Ovary (tissue), 9 donors: ENCODE measurements around the gene MBTPS2. TPM values are rescaled to one million over a fixed set of nuclear protein-coding genes. Genes with fewer than 3 reads are reported as not detected.

ENCODE experiments used
- DNase-seq, 5 donors: peaks; one replicate each; pipeline ENCODE4 v3.0.0-alpha.2; 2019 to 2020
- H3K27ac ChIP-seq, 2 donors: fragments of 200-600 bp; one replicate each; pipeline versions ENCODE4 v1.5.1 to v1.8.0; 2019 to 2022
- H3K27me3 ChIP-seq: fragments of 200-600 bp; one replicate; pipeline ENCODE4 v1.8.0; 2022
- H3K36me3 ChIP-seq: fragments of 200-600 bp; sonication (generic); one replicate; pipeline ENCODE4 v1.5.1; 2019
- H3K4me1 ChIP-seq: one replicate; pipeline ENCODE4 v1.8.1; 2013; ENCODE audit warnings: mild to moderate bottlenecking, moderate library complexity; ENCODE audit not compliant: insufficient read depth
- H3K4me3 ChIP-seq: fragments of 200-600 bp; sonication (generic); one replicate; pipeline ENCODE4 v1.5.1; 2017
- H3K9me3 ChIP-seq, 2 donors: fragments of 200-600 bp in 1 of 2; sonication (generic) in 1 of 2; one replicate each; pipeline versions ENCODE4 v1.5.1 to v1.8.1; 2013 to 2019; ENCODE audit warnings: mild to moderate bottlenecking in 1 of 2, moderate library complexity in 1 of 2
- CTCF ChIP-seq, 3 donors: fragments of 450-650 bp in 2 of 3; fragments of 200-600 bp in 1 of 3; IDR thresholded peaks; one replicate each; pipeline versions ENCODE4 v1.5.1 to v1.8.0; 2016 to 2022; ENCODE audit warnings: antibody characterized with exemption in 3 of 3, mild to moderate bottlenecking in 1 of 3
- EP300 ChIP-seq: sonication (generic); formaldehyde crosslinking; IDR thresholded peaks from one replicate; pipeline ENCODE4 v1.6.1; 2017; ENCODE audit warnings: antibody characterized with exemption
- POLR2A ChIP-seq: fragments of 450-650 bp; IDR thresholded peaks from one replicate; pipeline ENCODE4 v1.6.1; 2017; ENCODE audit warnings: antibody characterized with exemption, mild to moderate bottlenecking, moderate library complexity
- WGBS, 3 donors: extraction: QIAGEN DNeasy Blood & Tissue Kit in 1 of 3; methylation state at CpG; one replicate each; pipeline versions ENCODE4 v1.1.5 to v1.1.7; 2013 to 2017; 5-methylcytosine and 5-hydroxymethylcytosine counted together
- intact Hi-C, 4 donors: fragments of 100-400 bp; cut with DNase I; formaldehyde crosslinking; loops; one replicate each; pipeline versions ENCODE4 v1.11.0 to v1.15.1; 2022 to 2023
- polyA plus RNA-seq, 2 donors: library from polyadenylated mRNA; stranded (reverse); fragments of 200-250 nt in 1 of 2; fragments of 350-450 nt in 1 of 2; fragmentation: Illumina TruSeq in 1 of 2; extraction: RNeasy Lipid Tissue Mini Kit (QIAGEN cat#74804) in 1 of 2; gene quantifications; one replicate each; pipeline ENCODE4 v1.2.3, GENCODE V29; 2013 to 2014
- total RNA-seq, 7 donors: library from RNA; depleted of rRNA in 2 of 7; stranded (reverse); fragments of >200 nt in 2 of 7; fragmentation: NEBNext Ultra II Directional in 3 of 7; extraction: Animal tissue kit (Norgen Biotek cat#: 25700) in 3 of 7; gene quantifications; one replicate each; pipeline versions ENCODE4 v1.1.0 to v1.2.4, GENCODE V29; 2016 to 2023
- donor health status: DM: no; HTN: no; CAD: no; lungs with moderate emphysema.
- donor health status: DM: no; HTN: no; CAD: no.
- donor health status: Bipolar disorder and iron deficiency.
- donor health status: DM: yes; HTN: yes; CAD: no.
- donor health status: DM: no; HTN: no; CAD: no.
- donor health status: DM: yes; HTN: yes; CAD: no.

MBTPS2 gene
- total and polyA plus RNA-seq, 9 donors: 8.3 to 18.7 (median 13.2) TPM

GRCh38 chrX:21831496-21831895 lies 7.9 kb upstream of the MBTPS2 start:
- 71 to 77% (median 76%) methylated on average over 2 of the region's 2 CpGs for WGBS, 3 donors
- no peak overlapping the region for H3K4me3 ChIP-seq
- H3K4me1 ChIP-seq: no peaks in the 10 kb centered on the region
- H3K9me3 ChIP-seq: no peaks in the 10 kb centered on the region
- TF ChIP-seq CTCF (IDR thresholded peaks at IDR 0.05) (no peak), EP300 (no peak), POLR2A (no peak)
- intact Hi-C loops: no loop called here
- no peaks in the 10 kb centered on the region for H3K36me3 ChIP-seq
- H3K27ac ChIP-seq: no peak overlapping the region
- DNase-seq: no peak
- no peaks in the 10 kb centered on the region for H3K27me3 ChIP-seq

- DNase-seq: no peak
- Histone ChIP-seq H3K36me3 (no peaks in the 10 kb centered on the region), H3K27ac (no peak overlapping the region), H3K27me3 (no peaks in the 10 kb centered on the region), H3K9me3 (no peaks in the 10 kb centered on the region), H3K4me3 (no peak overlapping the region), H3K4me1 (no peaks in the 10 kb centered on the region)
- WGBS, 3 donors: 24 to 45% (median 29%) methylated on average over 2 of the region's 2 CpGs
- no peak for TF ChIP-seq EP300
- TF ChIP-seq POLR2A: no peak
- intact Hi-C loops: no loop called here
Observed at GRCh38 chrX:21837056-21837455, 2.4 kb upstream of the MBTPS2 start.

GRCh38 chrX:21838937-21839333 lies 482 bp upstream of the MBTPS2 start:
- TF ChIP-seq POLR2A (no peak), CTCF (IDR thresholded peaks at IDR 0.05) (no peak), EP300 (no peak)
- no peaks in the 10 kb centered on the region for H3K36me3 ChIP-seq
- H3K4me1 ChIP-seq: no peaks in the 10 kb centered on the region
- peak overlapping the region in 1 of 2 donors; percentile 58 for H3K27ac ChIP-seq
- intact Hi-C loops: no loop called here
- peak overlapping the region; percentile 49 for H3K4me3 ChIP-seq
- no peak for DNase-seq
- no peaks in the 10 kb centered on the region for H3K9me3 ChIP-seq
- 29 to 37% (median 30%) methylated on average over 4 of the region's 4 CpGs for WGBS, 3 donors
- no peaks in the 10 kb centered on the region for H3K27me3 ChIP-seq

DNA sequence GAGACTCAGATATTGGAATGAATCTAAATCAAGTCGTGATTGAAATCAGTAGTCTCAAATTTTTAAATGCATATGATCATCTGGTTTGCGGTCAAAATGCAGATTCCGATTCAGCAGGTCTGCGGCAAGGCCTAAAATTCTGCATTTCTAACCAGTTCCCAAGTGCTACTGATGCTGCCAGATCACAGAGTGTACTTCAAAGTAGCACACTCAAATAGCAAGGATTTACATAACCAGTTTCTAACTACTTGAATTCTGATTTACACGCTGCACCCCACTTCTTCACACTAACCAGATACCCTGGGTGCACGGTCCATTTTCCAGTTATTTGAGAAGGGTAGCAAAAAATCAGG lies 752 bp downstream of the MBTPS2 start:
- DNase-seq: no peak
- H3K27me3 ChIP-seq: no peaks in the 10 kb centered on the region
- intact Hi-C loops: no loop called here
- no peak for TF ChIP-seq EP300
- TF ChIP-seq POLR2A: no peak
- no peak for TF ChIP-seq CTCF (IDR thresholded peaks at IDR 0.05)
- no peaks in the 10 kb centered on the region for H3K4me1 ChIP-seq
- 28 to 41% (median 28%) methylated on average over 6 of the region's 6 CpGs for WGBS, 3 donors
- H3K27ac ChIP-seq: peak overlapping the region in 1 of 2 donors; percentile 58
- no peaks in the 10 kb centered on the region for H3K36me3 ChIP-seq
- no peaks in the 10 kb centered on the region for H3K9me3 ChIP-seq
- H3K4me3 ChIP-seq: peak overlapping the region; percentile 49

- no peaks in the 10 kb centered on the region for H3K9me3 ChIP-seq
- WGBS, 3 donors: 37 to 54% (median 41%) methylated on average over 5 of the region's 5 CpGs
- no peak for TF ChIP-seq CTCF (IDR thresholded peaks at IDR 0.05)
- no peak for TF ChIP-seq POLR2A
- no peak for TF ChIP-seq EP300
- no peak overlapping the region for H3K27ac ChIP-seq
- no peak overlapping the region for H3K4me3 ChIP-seq
- intact Hi-C loops: no loop called here
- H3K4me1 ChIP-seq: no peaks in the 10 kb centered on the region
- H3K36me3 ChIP-seq: no peaks in the 10 kb centered on the region
- H3K27me3 ChIP-seq: no peaks in the 10 kb centered on the region
- no peak for DNase-seq
Observed at GRCh38 chrX:21843179-21843578, 3.8 kb downstream of the MBTPS2 start.
